Ectodermal cell (in vitro differentiated cells): Measurements from ENCODE around the gene MRPL47.
A peak's percentile ranks its signal among the peaks of the same experiment; 100 is the strongest.

ENCODE experiments used
- H3K27ac ChIP-seq: 2 replicates; pipeline ENCODE4 v1.7.0; 2013; ENCODE audit warnings: mild to moderate bottlenecking, low read depth, low read length; ENCODE audit not compliant: insufficient read depth, poor library complexity, severe bottlenecking
- H3K27me3 ChIP-seq: 2 replicates; pipeline ENCODE4 v1.7.0; 2013; ENCODE audit warnings: mild to moderate bottlenecking, low read length; ENCODE audit not compliant: insufficient read depth, control insufficient read depth, poor library complexity, severe bottlenecking
- H3K36me3 ChIP-seq: one replicate; pipeline ENCODE4 v1.7.0; 2013; ENCODE audit warnings: low read length; ENCODE audit not compliant: control insufficient read depth, insufficient read depth
- H3K4me1 ChIP-seq: one replicate; pipeline ENCODE4 v1.7.0; 2013; ENCODE audit warnings: low read length; ENCODE audit not compliant: control insufficient read depth, insufficient read depth
- H3K4me3 ChIP-seq: 2 replicates; pipeline ENCODE4 v1.7.0; 2013; ENCODE audit warnings: low read depth, low read length, control low read depth; ENCODE audit not compliant: insufficient read depth
- H3K9me3 ChIP-seq: 2 replicates; pipeline ENCODE4 v1.7.0; 2013; ENCODE audit warnings: mild to moderate bottlenecking, low read length, moderate library complexity; ENCODE audit not compliant: control insufficient read depth
- WGBS, 2 experiments: methylation state at CpG; one replicate each; pipeline ENCODE4 v1.1.7; 2013; ENCODE audit warnings: missing lambda C conversion rate in 2 of 2; 5-methylcytosine and 5-hydroxymethylcytosine counted together

MRPL47 gene

GRCh38 chr3:179624451-179624850, 20.0 kb upstream of the MRPL47 start:
- no peak overlapping the region for H3K27ac ChIP-seq
- no peaks in the 10 kb centered on the region for H3K4me1 ChIP-seq
- H3K9me3 ChIP-seq = no peaks in the 10 kb centered on the region
- WGBS, 2 experiments = 80 to 94% methylated on average over 1 to 2 of the region's 3 CpGs
- H3K4me3 ChIP-seq = no peak overlapping the region
- no peaks in the 10 kb centered on the region for H3K27me3 ChIP-seq
- H3K36me3 ChIP-seq = peaks cover 8% of the 10 kb centered on the region

DNA sequence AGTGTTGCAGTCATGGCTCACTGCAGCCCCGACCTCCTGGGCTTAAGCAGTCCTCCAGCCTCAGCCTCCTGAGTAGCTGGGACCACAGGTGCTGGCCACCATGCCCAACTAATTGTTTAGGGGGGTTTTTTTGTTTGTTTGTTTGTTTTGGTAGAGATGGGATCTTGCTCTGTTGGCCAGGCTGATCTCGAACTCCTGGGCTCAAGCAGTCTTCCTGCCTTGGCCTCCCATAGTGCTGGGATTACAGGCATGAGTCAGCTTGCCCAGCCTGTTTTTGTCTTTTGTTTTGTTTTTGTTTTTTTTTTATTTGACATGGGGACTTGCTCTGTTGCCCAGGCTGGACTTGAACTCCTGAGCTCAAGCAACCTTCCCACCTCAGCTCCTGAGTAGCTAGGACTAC, 17.6 kb upstream of the MRPL47 start:
- no peak overlapping the region for H3K27ac ChIP-seq
- no peaks in the 10 kb centered on the region for H3K27me3 ChIP-seq
- no peak overlapping the region for H3K4me3 ChIP-seq
- H3K9me3 ChIP-seq = no peaks in the 10 kb centered on the region
- H3K36me3 ChIP-seq = peaks cover 15% of the 10 kb centered on the region
- H3K4me1 ChIP-seq = no peaks in the 10 kb centered on the region
- WGBS, 2 experiments = 92 to 96% methylated on average over 2 of the region's 2 CpGs

DNA sequence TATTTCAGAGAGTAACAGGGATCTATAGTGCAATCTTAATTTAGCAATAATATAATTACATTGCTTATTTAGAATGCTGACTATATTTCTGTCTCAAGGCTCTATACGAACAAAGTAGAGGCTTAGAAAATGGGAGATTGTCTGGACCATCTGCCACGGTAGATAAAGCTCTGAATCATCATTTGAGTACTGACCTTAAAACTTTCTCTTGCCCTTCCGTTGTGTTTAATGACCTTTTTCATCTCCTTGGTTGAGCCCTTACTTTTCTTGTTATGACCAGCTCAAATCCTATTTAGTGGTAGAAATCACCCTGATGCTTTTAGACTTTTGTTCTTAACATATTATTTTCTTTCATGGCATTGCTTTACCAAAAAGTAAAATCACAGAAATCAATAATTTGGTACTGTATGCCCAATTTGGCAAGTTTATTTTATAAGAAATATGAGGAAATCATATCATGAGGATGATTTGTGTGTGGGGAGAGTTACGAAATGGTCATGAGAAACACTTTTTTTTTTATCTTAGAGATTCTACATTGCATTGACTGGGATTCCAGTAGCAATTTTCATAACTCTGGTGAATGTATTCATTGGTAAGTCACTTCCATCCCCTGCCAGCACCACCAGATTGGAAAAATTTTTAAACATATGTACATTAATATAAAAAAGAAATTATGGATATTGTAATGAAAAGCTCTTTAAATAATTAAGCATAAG, 11.2 kb upstream of the MRPL47 start:
- peaks cover 9% of the 10 kb centered on the region for H3K36me3 ChIP-seq
- 93 to 94% methylated on average over 4 of the region's 4 CpGs for WGBS, 2 experiments
- no peaks in the 10 kb centered on the region for H3K9me3 ChIP-seq
- H3K4me1 ChIP-seq = no peaks in the 10 kb centered on the region
- H3K27ac ChIP-seq = no peak overlapping the region
- no peak overlapping the region for H3K4me3 ChIP-seq
- H3K27me3 ChIP-seq = no peaks in the 10 kb centered on the region

GRCh38 chr3:179613807-179614206, 9.4 kb upstream of the MRPL47 start:
- 100% methylated on average over 2 of the region's 2 CpGs for WGBS, 2 experiments
- H3K4me3 ChIP-seq = no peak overlapping the region
- peaks cover 4% of the 10 kb centered on the region for H3K36me3 ChIP-seq
- H3K27ac ChIP-seq = no peak overlapping the region
- no peaks in the 10 kb centered on the region for H3K9me3 ChIP-seq
- H3K27me3 ChIP-seq = no peaks in the 10 kb centered on the region
- H3K4me1 ChIP-seq = no peaks in the 10 kb centered on the region

DNA sequence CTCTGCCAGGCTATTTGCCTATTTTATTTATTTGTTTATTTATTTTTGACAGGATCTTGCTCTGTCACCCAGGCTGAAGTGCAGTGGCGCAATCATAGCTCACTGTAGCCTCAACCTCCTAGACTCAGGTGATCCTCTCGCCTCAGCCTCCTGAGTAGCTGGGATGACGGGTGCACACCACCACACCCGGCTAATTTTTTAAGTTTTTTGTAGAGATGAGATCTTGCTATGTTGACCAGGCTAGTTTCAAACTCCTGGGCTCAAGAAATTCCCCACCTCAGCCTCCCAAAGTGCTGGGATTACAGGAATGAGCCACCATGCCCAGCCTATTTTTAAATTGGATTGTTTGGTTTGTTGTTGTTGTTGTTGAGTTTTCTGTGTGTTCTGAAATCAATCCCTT, 5.6 kb upstream of the MRPL47 start:
- no peaks in the 10 kb centered on the region for H3K27me3 ChIP-seq
- no peak overlapping the region for H3K4me3 ChIP-seq
- no peaks in the 10 kb centered on the region for H3K4me1 ChIP-seq
- H3K27ac ChIP-seq = no peak overlapping the region
- no peaks in the 10 kb centered on the region for H3K9me3 ChIP-seq
- 92 to 98% methylated on average over 4 of the region's 4 CpGs for WGBS, 2 experiments
- H3K36me3 ChIP-seq = no peaks in the 10 kb centered on the region

GRCh38 chr3:179608931-179609720, 4.7 kb upstream of the MRPL47 start:
- H3K36me3 ChIP-seq = no peaks in the 10 kb centered on the region
- H3K9me3 ChIP-seq = no peaks in the 10 kb centered on the region
- H3K27ac ChIP-seq = no peak overlapping the region
- 92 to 93% methylated on average over 6 of the region's 6 CpGs for WGBS, 2 experiments
- no peaks in the 10 kb centered on the region for H3K27me3 ChIP-seq
- no peaks in the 10 kb centered on the region for H3K4me1 ChIP-seq
- no peak overlapping the region for H3K4me3 ChIP-seq

DNA sequence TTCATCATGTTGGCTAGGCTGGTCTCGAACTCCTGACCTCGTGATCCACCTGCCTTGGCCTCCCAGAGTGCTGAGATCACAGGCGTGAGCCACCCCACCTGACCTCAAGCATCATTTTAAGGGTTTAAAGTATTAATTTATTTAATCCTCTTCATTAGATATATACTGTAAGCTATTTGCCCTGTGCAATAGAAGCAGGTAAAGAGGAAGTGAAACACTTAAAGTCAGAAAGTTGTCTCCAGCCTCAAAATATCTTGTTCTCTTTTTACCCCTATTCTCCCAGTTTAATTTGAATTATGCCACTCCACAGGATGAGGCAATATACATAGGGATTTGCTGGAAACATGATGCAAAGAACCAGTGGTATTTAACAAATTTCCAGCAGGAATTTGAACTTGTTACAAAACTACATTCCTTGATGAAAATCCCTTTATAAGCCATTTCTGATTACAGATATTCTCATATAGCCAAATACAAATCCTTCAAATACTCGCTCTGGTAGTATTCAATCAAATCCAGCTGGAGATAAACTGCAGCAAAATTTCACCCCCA, 2.2 kb upstream of the MRPL47 start:
- Histone ChIP-seq H3K9me3 (no peaks in the 10 kb centered on the region), H3K27ac (no peak overlapping the region), H3K4me1 (no peaks in the 10 kb centered on the region), H3K36me3 (no peaks in the 10 kb centered on the region), H3K4me3 (no peak overlapping the region), H3K27me3 (no peaks in the 10 kb centered on the region)
- WGBS, 2 experiments = 85 to 89% methylated on average over 3 to 4 of the region's 4 CpGs

DNA sequence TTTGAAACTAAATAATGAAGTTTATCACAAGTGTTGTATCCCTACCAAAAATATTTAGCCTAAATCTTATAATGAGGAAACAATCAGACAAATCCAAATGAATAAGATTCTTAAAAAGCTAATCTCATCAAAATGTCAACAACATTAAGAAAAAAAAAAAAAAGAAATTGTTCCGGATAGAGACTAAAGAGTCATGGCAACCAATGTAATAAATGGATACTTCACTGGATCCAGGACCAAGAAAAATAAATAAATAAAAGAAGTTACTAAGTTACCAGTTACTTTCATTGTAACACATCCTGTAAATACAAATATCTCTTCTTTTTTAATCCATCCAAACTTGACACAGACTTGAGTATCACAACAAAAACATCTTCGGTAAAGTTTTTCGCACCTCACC, 607 bp downstream of the MRPL47 start:
- Histone ChIP-seq H3K27me3 (no peaks in the 10 kb centered on the region), H3K9me3 (no peaks in the 10 kb centered on the region), H3K4me3 (peak overlapping the region; percentile 75), H3K36me3 (peaks cover 10% of the 10 kb centered on the region), H3K4me1 (no peaks in the 10 kb centered on the region), H3K27ac (peak overlapping the region; percentile 71)
- WGBS, 2 experiments = 4% methylated on average over 3 of the region's 3 CpGs; no CpG with 5 or more reads in 1 of the 2 experiments

- no peaks in the 10 kb centered on the region for H3K9me3 ChIP-seq
- WGBS, 2 experiments = 92% methylated on average over 4 of the region's 4 CpGs
- peaks cover 13% of the 10 kb centered on the region for H3K36me3 ChIP-seq
- H3K27ac ChIP-seq = no peak overlapping the region
- no peaks in the 10 kb centered on the region for H3K27me3 ChIP-seq
- H3K4me1 ChIP-seq = no peaks in the 10 kb centered on the region
- H3K4me3 ChIP-seq = no peak overlapping the region
These were observed 1.1 kb downstream of the MRPL47 start for GRCh38 chr3:179603321-179603720.

DNA sequence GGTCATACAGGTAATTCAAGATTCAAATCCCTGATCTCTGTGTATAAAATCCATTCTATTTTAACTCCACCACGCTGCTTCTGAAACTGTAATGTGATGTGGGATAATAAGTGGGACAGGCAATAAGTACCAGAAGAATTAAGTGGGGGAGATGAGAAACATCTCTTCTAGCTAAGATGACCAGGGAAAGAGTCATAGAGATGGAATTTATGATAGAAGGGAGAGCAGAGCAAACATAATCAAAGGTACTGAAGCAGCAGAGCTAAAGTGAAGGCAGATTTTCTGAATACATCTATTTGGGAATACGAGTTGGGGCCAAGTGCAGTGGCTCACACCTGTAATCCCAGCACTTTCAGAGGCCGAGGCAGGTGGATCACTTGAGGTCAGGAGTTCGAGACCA, 4.9 kb downstream of the MRPL47 start:
- Histone ChIP-seq H3K27me3 (no peaks in the 10 kb centered on the region), H3K36me3 (peaks cover 38% of the 10 kb centered on the region), H3K4me1 (no peaks in the 10 kb centered on the region), H3K27ac (no peak overlapping the region), H3K4me3 (no peak overlapping the region), H3K9me3 (no peaks in the 10 kb centered on the region)
- WGBS, 2 experiments = 93% methylated on average over 4 of the region's 4 CpGs
